ENCODE data around the gene RGS3.

Gene RGS3

GRCh38 chr9:113536166-113536482, 72.6 kb downstream of the RGS3 start:
- H3K36me3 ChIP-seq (ENCODE audit: control insufficient read depth, insufficient read depth, low read length): no peaks in the 10 kb centered on the region
- no peaks in the 10 kb centered on the region for H3K9me3 ChIP-seq (ENCODE audit: control insufficient read depth, insufficient read depth, low read length)
- H3K27me3 ChIP-seq (ENCODE audit: control insufficient read depth, insufficient read depth, low read length): no peaks in the 10 kb centered on the region
- H3K27ac ChIP-seq (ENCODE audit: low read length): no peak overlapping the region
- peaks cover 2% of the 10 kb centered on the region; the same call in 1 of the 2 replicates for H3K4me1 ChIP-seq (ENCODE audit: control insufficient read depth, insufficient read depth, low read length)
- no peak for DNase-seq (ENCODE audit: low read depth, low spot score)
- H3K4me3 ChIP-seq (ENCODE audit: low read length): no peak overlapping the region
- no CpG with 5 or more reads among the region's 6 CpGs for WGBS (ENCODE audit: insufficient coverage, insufficient read length)

- WGBS (ENCODE audit: insufficient coverage, insufficient read length): no CpG with 5 or more reads among the region's 21 CpGs
- H3K4me1 ChIP-seq (ENCODE audit: control insufficient read depth, insufficient read depth, low read length): peaks cover 2% of the 10 kb centered on the region; the same call in 1 of the 2 replicates
- no peak for DNase-seq (ENCODE audit: low read depth, low spot score)
- H3K4me3 ChIP-seq (ENCODE audit: low read length): no peak overlapping the region
- H3K9me3 ChIP-seq (ENCODE audit: control insufficient read depth, insufficient read depth, low read length): no peaks in the 10 kb centered on the region
- H3K36me3 ChIP-seq (ENCODE audit: control insufficient read depth, insufficient read depth, low read length): no peaks in the 10 kb centered on the region
- H3K27ac ChIP-seq (ENCODE audit: low read length): no peak overlapping the region
- no peaks in the 10 kb centered on the region for H3K27me3 ChIP-seq (ENCODE audit: control insufficient read depth, insufficient read depth, low read length)
These were observed 73.1 kb downstream of the RGS3 start for GRCh38 chr9:113536483-113537228.

- Histone ChIP-seq H3K27ac (ENCODE audit: low read length) (no peak overlapping the region), H3K36me3 (ENCODE audit: control insufficient read depth, insufficient read depth, low read length) (no peaks in the 10 kb centered on the region), H3K9me3 (ENCODE audit: control insufficient read depth, insufficient read depth, low read length) (no peaks in the 10 kb centered on the region), H3K4me3 (ENCODE audit: low read length) (no peak overlapping the region), H3K4me1 (ENCODE audit: control insufficient read depth, insufficient read depth, low read length) (peaks cover 2% of the 10 kb centered on the region; the same call in 1 of the 2 replicates), H3K27me3 (ENCODE audit: control insufficient read depth, insufficient read depth, low read length) (no peaks in the 10 kb centered on the region)
- no CpG with 5 or more reads among the region's 7 CpGs for WGBS (ENCODE audit: insufficient coverage, insufficient read length)
- DNase-seq (ENCODE audit: low read depth, low spot score): no peak
These were observed 73.8 kb downstream of the RGS3 start for GRCh38 chr9:113537229-113537810.

GRCh38 chr9:113538131-113538530, 74.6 kb downstream of the RGS3 start:
- Histone ChIP-seq H3K27ac (ENCODE audit: low read length) (no peak overlapping the region), H3K4me1 (ENCODE audit: control insufficient read depth, insufficient read depth, low read length) (peaks cover 2% of the 10 kb centered on the region; the same call in 1 of the 2 replicates), H3K27me3 (ENCODE audit: control insufficient read depth, insufficient read depth, low read length) (no peaks in the 10 kb centered on the region), H3K9me3 (ENCODE audit: control insufficient read depth, insufficient read depth, low read length) (no peaks in the 10 kb centered on the region), H3K36me3 (ENCODE audit: control insufficient read depth, insufficient read depth, low read length) (no peaks in the 10 kb centered on the region), H3K4me3 (ENCODE audit: low read length) (no peak overlapping the region)
- no peak for DNase-seq (ENCODE audit: low read depth, low spot score)
- WGBS (ENCODE audit: insufficient coverage, insufficient read length): no CpG with 5 or more reads among the region's 5 CpGs

- DNase-seq (ENCODE audit: low read depth, low spot score): no peak
- Histone ChIP-seq H3K4me3 (ENCODE audit: low read length) (no peak overlapping the region), H3K9me3 (ENCODE audit: control insufficient read depth, insufficient read depth, low read length) (no peaks in the 10 kb centered on the region), H3K27me3 (ENCODE audit: control insufficient read depth, insufficient read depth, low read length) (no peaks in the 10 kb centered on the region), H3K27ac (ENCODE audit: low read length) (no peak overlapping the region), H3K4me1 (ENCODE audit: control insufficient read depth, insufficient read depth, low read length) (peaks cover 2% of the 10 kb centered on the region; the same call in 1 of the 2 replicates), H3K36me3 (ENCODE audit: control insufficient read depth, insufficient read depth, low read length) (no peaks in the 10 kb centered on the region)
- no CpG with 5 or more reads among the region's 14 CpGs for WGBS (ENCODE audit: insufficient coverage, insufficient read length)
These were observed 75.3 kb downstream of the RGS3 start for GRCh38 chr9:113538701-113539430.

- Histone ChIP-seq H3K27me3 (ENCODE audit: control insufficient read depth, insufficient read depth, low read length) (no peaks in the 10 kb centered on the region), H3K36me3 (ENCODE audit: control insufficient read depth, insufficient read depth, low read length) (no peaks in the 10 kb centered on the region), H3K4me3 (ENCODE audit: low read length) (no peak overlapping the region), H3K9me3 (ENCODE audit: control insufficient read depth, insufficient read depth, low read length) (no peaks in the 10 kb centered on the region), H3K27ac (ENCODE audit: low read length) (no peak overlapping the region), H3K4me1 (ENCODE audit: control insufficient read depth, insufficient read depth, low read length) (peaks cover 2% of the 10 kb centered on the region; the same call in 1 of the 2 replicates)
- DNase-seq (ENCODE audit: low read depth, low spot score): no peak
- no CpG with 5 or more reads among the region's 6 CpGs for WGBS (ENCODE audit: insufficient coverage, insufficient read length)
These were observed 76.9 kb downstream of the RGS3 start for GRCh38 chr9:113540466-113540865.

- H3K27ac ChIP-seq (ENCODE audit: low read length): no peak overlapping the region
- no peaks in the 10 kb centered on the region for H3K27me3 ChIP-seq (ENCODE audit: control insufficient read depth, insufficient read depth, low read length)
- H3K36me3 ChIP-seq (ENCODE audit: control insufficient read depth, insufficient read depth, low read length): no peaks in the 10 kb centered on the region
- H3K4me1 ChIP-seq (ENCODE audit: control insufficient read depth, insufficient read depth, low read length): peaks cover 2% of the 10 kb centered on the region; the same call in 1 of the 2 replicates
- no peaks in the 10 kb centered on the region for H3K9me3 ChIP-seq (ENCODE audit: control insufficient read depth, insufficient read depth, low read length)
- peak; percentile 68 for DNase-seq (ENCODE audit: low read depth, low spot score)
- no CpG with 5 or more reads among the region's 12 CpGs for WGBS (ENCODE audit: insufficient coverage, insufficient read length)
- H3K4me3 ChIP-seq (ENCODE audit: low read length): no peak overlapping the region
These were observed 77.7 kb downstream of the RGS3 start for GRCh38 chr9:113541019-113541900.

- no peaks in the 10 kb centered on the region for H3K36me3 ChIP-seq (ENCODE audit: control insufficient read depth, insufficient read depth, low read length)
- no peak for DNase-seq (ENCODE audit: low read depth, low spot score)
- WGBS (ENCODE audit: insufficient coverage, insufficient read length): no CpG with 5 or more reads among the region's 7 CpGs
These were observed 78.5 kb downstream of the RGS3 start for GRCh38 chr9:113542006-113542405.

GRCh38 chr9:113542741-113543140, 79.2 kb downstream of the RGS3 start:
- Histone ChIP-seq H3K9me3 (ENCODE audit: control insufficient read depth, insufficient read depth, low read length) (no peaks in the 10 kb centered on the region), H3K27ac (ENCODE audit: low read length) (no peak overlapping the region), H3K4me1 (ENCODE audit: control insufficient read depth, insufficient read depth, low read length) (no peaks in the 10 kb centered on the region), H3K4me3 (ENCODE audit: low read length) (no peak overlapping the region), H3K27me3 (ENCODE audit: control insufficient read depth, insufficient read depth, low read length) (no peaks in the 10 kb centered on the region), H3K36me3 (ENCODE audit: control insufficient read depth, insufficient read depth, low read length) (no peaks in the 10 kb centered on the region)
- DNase-seq (ENCODE audit: low read depth, low spot score): no peak
- no CpG with 5 or more reads among the region's 5 CpGs for WGBS (ENCODE audit: insufficient coverage, insufficient read length)

More at GRCh38 chr9:113542006-113542405, 78.5 kb downstream of the RGS3 start:
- Histone ChIP-seq H3K4me1 (ENCODE audit: control insufficient read depth, insufficient read depth, low read length) (no peaks in the 10 kb centered on the region), H3K4me3 (ENCODE audit: low read length) (no peak overlapping the region), H3K27me3 (ENCODE audit: control insufficient read depth, insufficient read depth, low read length) (no peaks in the 10 kb centered on the region), H3K9me3 (ENCODE audit: control insufficient read depth, insufficient read depth, low read length) (no peaks in the 10 kb centered on the region), H3K27ac (ENCODE audit: low read length) (no peak overlapping the region)

Data from iPS DF 6.9 (cell line).